ENCODE results near the gene SLC35B2.

Gene SLC35B2

DNA sequence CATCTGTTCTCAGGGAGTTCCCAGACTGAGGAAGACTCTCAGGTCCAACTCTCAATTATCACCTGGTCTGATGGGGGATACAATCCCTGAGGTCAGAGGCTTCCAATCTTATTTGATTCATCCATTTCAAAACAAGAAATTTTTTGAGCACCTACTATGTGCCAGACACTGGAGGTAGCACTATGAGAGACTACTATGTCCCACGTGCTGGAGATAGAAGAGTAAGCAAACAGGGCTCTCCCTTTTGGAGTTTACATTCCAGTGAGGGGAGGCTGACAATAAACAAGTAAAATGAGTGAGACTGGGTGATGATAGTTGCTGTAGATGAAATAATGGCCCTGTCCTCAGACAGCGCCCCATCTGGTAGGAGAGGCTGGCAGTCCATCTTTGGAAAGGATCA lies 29.4 kb upstream of the SLC35B2 start:
- TF ChIP-seq SIN3A (IDR thresholded peaks at IDR 0.05; ENCODE audit: borderline replicate concordance, insufficient read depth, low read length), result no peak
- no peak for TF ChIP-seq POLR2AphosphoS5 (IDR thresholded peaks at IDR 0.05; ENCODE audit: low read depth, low read length)
- TF ChIP-seq TAF1 (IDR thresholded peaks at IDR 0.05; ENCODE audit: borderline replicate concordance, insufficient read depth, low read length), result no peak
- TF ChIP-seq, protein P1, sequence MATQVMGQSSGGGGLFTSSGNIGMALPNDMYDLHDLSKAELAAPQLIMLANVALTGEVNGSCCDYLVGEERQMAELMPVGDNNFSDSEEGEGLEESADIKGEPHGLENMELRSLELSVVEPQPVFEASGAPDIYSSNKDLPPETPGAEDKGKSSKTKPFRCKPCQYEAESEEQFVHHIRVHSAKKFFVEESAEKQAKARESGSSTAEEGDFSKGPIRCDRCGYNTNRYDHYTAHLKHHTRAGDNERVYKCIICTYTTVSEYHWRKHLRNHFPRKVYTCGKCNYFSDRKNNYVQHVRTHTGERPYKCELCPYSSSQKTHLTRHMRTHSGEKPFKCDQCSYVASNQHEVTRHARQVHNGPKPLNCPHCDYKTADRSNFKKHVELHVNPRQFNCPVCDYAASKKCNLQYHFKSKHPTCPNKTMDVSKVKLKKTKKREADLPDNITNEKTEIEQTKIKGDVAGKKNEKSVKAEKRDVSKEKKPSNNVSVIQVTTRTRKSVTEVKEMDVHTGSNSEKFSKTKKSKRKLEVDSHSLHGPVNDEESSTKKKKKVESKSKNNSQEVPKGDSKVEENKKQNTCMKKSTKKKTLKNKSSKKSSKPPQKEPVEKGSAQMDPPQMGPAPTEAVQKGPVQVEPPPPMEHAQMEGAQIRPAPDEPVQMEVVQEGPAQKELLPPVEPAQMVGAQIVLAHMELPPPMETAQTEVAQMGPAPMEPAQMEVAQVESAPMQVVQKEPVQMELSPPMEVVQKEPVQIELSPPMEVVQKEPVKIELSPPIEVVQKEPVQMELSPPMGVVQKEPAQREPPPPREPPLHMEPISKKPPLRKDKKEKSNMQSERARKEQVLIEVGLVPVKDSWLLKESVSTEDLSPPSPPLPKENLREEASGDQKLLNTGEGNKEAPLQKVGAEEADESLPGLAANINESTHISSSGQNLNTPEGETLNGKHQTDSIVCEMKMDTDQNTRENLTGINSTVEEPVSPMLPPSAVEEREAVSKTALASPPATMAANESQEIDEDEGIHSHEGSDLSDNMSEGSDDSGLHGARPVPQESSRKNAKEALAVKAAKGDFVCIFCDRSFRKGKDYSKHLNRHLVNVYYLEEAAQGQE (IDR thresholded peaks at IDR 0.05; ENCODE audit: insufficient read depth in 1 of 2, low read depth in 2 of 2, low read length in 2 of 2), result no peak
- TF ChIP-seq FOXP2 (optimal IDR thresholded peaks at IDR 0.05; ENCODE audit: borderline replicate concordance, extremely low read depth, extremely low read length, insufficient read depth), result no peak

DNA sequence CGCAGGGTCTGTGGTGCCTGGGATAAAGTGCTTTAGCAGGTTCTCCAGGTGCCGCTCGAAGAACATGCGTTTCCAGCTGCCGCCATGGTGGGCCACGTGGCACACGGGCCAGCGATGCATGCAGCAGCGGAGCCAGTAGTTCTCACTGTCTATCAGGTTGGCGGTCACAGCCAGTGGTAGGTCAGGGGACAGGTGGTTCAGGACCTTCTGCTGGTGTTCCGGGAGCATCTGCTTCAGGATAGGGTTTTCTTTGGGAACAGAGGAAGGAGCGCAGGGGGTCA lies 28.9 kb upstream of the SLC35B2 start:
- TF ChIP-seq TAF1 (IDR thresholded peaks at IDR 0.05; ENCODE audit: borderline replicate concordance, insufficient read depth, low read length), result no peak
- TF ChIP-seq, protein P1 (IDR thresholded peaks at IDR 0.05; ENCODE audit: insufficient read depth in 1 of 2, low read depth in 2 of 2, low read length in 2 of 2), result no peak
- TF ChIP-seq POLR2AphosphoS5 (IDR thresholded peaks at IDR 0.05; ENCODE audit: low read depth, low read length), result no peak
- TF ChIP-seq SIN3A (IDR thresholded peaks at IDR 0.05; ENCODE audit: borderline replicate concordance, insufficient read depth, low read length), result no peak
- TF ChIP-seq FOXP2 (optimal IDR thresholded peaks at IDR 0.05; ENCODE audit: borderline replicate concordance, extremely low read depth, extremely low read length, insufficient read depth), result no peak

DNA sequence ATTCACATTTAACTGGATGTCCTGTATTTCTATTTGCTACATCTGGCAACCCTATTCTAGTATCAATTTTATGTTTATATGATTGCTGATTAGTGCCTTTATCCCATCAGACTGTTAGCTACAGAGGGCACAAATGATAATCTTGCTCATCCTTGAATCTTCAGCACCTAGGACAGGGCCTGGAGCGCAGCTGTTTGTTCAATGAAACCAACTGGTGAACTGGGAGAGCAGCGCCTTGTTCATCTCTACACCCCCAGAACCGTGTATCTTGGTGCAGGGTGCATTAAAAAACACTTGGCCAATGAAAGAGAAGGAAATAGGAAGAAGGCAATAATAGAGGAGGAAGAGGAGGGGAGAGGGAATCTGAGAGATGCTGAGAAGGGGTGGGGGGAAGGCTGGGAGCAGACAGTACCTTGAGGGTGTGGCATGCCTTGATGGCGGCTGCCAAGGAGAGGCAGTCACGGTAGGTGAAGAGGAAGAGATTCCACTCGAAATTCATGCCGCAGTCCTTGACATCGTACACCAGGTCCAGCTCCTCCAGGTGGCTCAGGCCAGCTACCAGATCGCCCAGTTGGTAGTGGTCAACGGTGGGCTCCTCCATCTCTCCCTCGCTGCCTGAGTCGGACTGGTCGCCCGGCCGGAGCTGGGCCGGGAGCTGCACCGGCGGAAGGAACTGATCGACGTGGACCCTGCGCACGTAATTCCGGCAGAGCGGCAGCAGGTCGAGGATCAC lies 28.4 kb upstream of the SLC35B2 start:
- no peak for TF ChIP-seq TAF1 (IDR thresholded peaks at IDR 0.05; ENCODE audit: borderline replicate concordance, insufficient read depth, low read length)
- TF ChIP-seq POLR2AphosphoS5 (IDR thresholded peaks at IDR 0.05; ENCODE audit: low read depth, low read length), result no peak
- no peak for TF ChIP-seq SIN3A (IDR thresholded peaks at IDR 0.05; ENCODE audit: borderline replicate concordance, insufficient read depth, low read length)
- TF ChIP-seq, protein P1 (IDR thresholded peaks at IDR 0.05; ENCODE audit: insufficient read depth in 1 of 2, low read depth in 2 of 2, low read length in 2 of 2), result peak; percentile 87 to 95
- no peak for TF ChIP-seq FOXP2 (optimal IDR thresholded peaks at IDR 0.05; ENCODE audit: borderline replicate concordance, extremely low read depth, extremely low read length, insufficient read depth)

DNA sequence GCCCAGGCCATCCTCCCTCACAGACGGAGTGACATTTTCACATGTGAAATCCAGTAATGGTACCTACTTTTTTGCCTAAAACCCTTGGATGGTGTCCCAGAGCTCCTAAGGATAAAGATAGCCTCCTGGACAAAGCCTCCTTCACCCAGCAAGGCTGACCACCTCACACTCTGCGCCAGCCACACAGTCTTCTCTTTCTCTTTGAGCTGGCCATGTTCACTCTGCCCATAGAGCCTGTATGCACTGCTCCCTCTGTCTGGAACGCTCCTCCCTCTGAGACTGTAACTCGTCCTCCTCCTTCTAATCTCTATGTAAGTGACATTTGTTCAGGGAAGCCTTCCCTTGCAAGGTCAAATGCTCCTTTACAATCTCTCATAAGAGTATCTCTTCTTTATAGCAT lies 27.5 kb upstream of the SLC35B2 start:
- TF ChIP-seq, protein P1 (IDR thresholded peaks at IDR 0.05; ENCODE audit: insufficient read depth in 1 of 2, low read depth in 2 of 2, low read length in 2 of 2), result no peak

DNA sequence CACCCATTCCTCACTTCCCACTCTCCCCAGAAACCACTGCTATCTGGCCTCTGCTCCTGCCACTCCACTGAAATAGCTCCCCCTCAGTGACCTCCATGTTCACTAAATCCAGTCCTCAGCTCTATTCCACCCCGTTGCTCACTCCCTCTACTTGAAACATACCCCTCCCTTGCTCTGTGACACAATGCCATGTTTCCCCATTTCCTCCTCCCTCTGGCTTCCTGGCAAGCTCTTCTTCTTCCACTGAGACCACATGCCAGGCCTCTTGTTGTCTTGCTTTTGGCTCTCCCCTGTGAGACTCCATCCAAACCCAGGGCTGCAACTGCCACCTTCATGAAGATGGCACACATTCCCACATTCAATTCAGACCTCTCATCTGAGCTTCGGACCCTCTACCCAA lies 26.8 kb upstream of the SLC35B2 start:
- TF ChIP-seq POLR2AphosphoS5 (IDR thresholded peaks at IDR 0.05; ENCODE audit: low read depth, low read length) (no peak), FOXP2 (optimal IDR thresholded peaks at IDR 0.05; ENCODE audit: borderline replicate concordance, extremely low read depth, extremely low read length, insufficient read depth) (no peak), TAF1 (IDR thresholded peaks at IDR 0.05; ENCODE audit: borderline replicate concordance, insufficient read depth, low read length) (no peak), SIN3A (IDR thresholded peaks at IDR 0.05; ENCODE audit: borderline replicate concordance, insufficient read depth, low read length) (no peak)
- TF ChIP-seq, protein P1 (IDR thresholded peaks at IDR 0.05; ENCODE audit: insufficient read depth in 1 of 2, low read depth in 2 of 2, low read length in 2 of 2), result no peak

All from PFSK-1 (cell line).